GM21367 (cell line): Measurements from ENCODE around the gene TCF4.
"Not testable (repeated sequence)": the region's sequence is repeated elsewhere in the genome, so short reads cannot be mapped to it uniquely, and the experiment has no call there.

Source experiments
- ATAC-seq: cut with Tn5 transposase; IDR thresholded peaks from one replicate; pipeline ENCODE4 v1.9.1; 2021; ENCODE audit not compliant: unreplicated experiment

Gene TCF4

GRCh38 chr18:55479656-55480420 is 108.2 kb downstream of the TCF4 start:
- no peak for ATAC-seq

DNA sequence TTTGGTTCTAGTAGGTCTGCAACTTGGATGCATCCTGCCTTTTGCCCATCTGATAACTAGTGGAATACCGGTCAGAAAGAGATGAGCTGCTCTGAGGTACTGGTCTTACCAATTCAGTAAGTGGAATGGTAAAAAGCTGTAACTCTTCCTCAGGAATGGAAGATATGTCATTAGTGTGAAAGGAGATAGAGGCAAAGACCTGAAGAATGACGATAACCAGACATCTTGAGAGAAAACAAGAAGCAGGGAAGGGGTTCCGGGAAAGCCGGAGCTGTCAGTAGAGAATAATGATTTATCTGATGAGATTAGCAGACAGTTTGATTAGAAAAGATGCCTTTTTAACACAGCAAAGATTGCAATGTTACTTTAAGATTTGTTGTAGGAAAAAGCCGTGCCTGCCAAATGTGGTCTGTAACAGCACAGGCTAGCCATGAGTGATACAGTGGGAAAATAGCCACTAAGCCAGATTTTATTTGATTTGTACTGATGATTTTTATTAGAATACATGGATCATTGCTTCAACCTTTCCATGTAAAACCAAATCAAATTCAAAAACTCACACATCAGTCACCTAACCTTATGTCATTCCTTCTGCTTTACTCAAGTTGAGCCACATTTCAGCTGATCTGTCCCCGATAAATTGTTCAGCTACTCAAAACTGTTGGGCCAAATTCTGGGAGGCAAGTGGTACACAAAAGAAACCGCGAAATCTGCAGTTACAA is 110.0 kb downstream of the TCF4 start:
- ATAC-seq, result peak; percentile 25

GRCh38 chr18:55477499-55477859 is 110.5 kb downstream of the TCF4 start:
- peak; percentile 84 for ATAC-seq

DNA sequence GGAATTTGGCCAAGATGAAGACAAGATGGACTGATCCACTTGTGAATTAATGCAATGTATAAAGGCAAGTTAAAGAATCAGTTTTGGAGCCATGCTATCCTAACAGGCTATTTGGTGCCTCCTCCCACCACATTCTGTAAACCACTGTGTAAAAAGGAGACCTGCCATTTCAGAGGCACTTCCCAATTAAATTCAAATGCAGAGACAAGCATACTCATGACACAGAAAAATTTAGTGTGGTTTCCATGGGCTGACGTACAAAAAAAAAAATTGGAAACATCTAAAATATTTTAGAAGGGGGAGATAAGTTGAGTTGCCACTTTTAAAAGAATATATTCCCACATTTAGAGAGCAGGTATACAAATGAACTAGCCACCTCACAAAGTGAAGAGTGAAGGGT is 112.1 kb downstream of the TCF4 start:
- ATAC-seq, result no peak

DNA sequence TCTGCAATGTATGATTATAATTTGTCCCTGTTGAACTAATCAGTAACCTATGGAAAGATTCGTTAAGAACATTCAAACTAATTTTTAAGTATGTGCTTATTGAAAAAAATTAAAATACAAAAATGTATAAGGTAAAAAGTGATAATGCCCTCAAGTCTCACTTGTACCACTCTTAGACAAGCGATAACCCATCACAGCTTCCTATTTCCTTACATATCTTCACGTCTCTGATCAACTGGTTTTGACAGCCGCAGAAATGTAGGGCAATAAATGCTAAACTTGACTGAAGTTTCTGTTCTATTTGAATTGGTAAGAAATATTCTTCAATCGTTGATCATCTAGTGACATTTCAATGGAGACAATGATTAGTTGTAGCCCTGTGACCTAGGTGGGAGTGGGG is 112.5 kb downstream of the TCF4 start:
- no peak for ATAC-seq

- ATAC-seq, result no peak
Measured at GRCh38 chr18:55473560-55473959, 114.4 kb downstream of the TCF4 start.

GRCh38 chr18:55473058-55473457 is 114.9 kb downstream of the TCF4 start:
- ATAC-seq, result no peak

DNA sequence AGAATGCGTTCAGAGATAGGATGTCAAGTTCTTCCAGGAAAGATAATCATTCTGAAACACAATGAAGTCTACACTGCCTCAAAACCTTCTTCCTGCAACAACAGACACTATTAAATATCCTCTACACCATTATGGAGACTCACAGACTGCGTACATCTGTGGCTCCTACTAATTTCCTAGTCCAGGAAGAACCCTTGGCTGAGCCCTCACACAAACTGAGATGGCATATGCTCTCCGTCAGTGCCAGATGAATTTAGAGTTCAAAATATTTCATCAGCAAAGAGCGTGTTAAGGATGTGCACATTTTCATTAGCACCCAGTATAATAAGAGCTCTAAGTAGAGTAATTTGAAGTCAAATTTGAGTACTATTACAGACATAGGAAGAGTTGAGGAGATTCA is 117.2 kb downstream of the TCF4 start:
- no peak for ATAC-seq

- ATAC-seq, result not testable (repeated sequence)
Measured at GRCh38 chr18:55469134-55469533, 118.9 kb downstream of the TCF4 start.

DNA sequence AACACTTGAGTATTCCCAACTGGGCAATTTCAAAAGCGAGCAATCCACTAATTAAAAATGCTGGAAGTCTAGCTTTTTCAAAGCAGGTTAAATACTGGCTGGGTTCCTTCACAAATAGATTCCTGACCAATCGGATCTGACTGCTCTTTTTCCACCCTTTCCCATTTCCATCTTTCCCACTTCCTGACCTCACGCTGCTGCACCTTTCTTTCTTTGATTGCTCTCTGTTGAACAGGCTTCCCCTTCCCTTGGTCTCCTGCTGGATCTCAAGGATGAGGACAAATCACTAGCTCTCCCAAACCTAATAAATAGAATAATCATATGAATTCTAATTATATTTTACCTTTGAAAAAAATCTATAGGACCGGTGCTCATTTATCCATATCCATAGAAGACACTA is 121.2 kb downstream of the TCF4 start:
- no peak for ATAC-seq

GRCh38 chr18:55465313-55465712 is 122.7 kb downstream of the TCF4 start:
- ATAC-seq, result no peak

DNA sequence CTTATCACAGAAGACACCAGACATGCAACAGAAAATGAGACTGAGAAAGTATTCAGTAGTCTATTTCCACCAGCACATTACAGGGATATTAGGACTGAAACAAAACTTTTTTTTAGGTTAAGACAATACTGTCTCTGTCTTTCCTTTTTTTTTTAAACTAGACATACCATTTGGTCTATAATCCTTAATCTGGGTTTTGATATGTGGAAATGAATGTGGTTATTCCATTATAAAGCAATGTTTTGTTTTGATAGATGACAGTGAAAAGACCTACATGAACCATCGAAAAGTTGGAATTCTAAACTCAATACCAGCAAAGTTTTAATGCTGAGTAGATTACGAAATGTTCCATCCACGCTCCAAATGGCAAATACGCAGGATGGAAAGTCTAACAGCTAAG is 123.4 kb downstream of the TCF4 start:
- no peak for ATAC-seq

DNA sequence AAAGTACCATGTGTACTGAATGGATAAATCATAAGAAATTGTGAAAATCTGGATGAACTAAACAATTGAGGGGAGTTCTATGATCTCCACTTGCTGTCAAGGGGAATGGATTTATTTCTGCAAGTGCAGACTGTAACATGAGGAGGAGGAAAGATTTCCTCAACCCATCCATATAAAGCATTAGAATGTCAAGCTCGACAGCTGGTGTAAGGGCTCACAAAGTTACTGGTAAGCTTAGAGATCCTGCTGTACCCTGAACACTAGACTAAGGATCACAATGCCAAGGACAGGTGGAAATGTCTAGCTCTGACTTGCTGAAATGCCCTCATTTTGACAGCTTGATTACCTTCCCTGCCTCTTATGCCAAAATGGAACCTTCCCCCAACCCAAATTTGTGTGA is 125.3 kb downstream of the TCF4 start:
- ATAC-seq, result no peak

DNA sequence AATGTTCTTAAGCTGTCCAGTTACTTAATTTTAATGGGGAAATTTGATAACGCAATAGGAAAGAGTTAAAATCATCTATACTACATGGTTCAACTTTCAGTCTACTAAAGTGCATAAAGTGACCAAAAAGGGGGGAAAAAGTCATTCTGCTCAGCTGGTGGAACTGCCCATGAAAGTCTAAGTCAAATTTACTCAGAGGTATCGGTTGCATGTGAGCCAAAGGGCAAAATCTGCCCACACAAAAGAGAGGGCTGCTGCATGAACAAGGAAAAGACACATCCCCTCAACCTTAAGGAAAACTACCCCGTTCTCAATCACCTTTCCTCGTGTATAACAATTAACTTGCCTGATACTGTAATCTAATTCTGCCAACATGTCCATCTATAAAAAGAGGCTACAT is 126.1 kb downstream of the TCF4 start:
- no peak for ATAC-seq

- no peak for ATAC-seq
Measured at GRCh38 chr18:55458456-55459203, 129.4 kb downstream of the TCF4 start.

DNA sequence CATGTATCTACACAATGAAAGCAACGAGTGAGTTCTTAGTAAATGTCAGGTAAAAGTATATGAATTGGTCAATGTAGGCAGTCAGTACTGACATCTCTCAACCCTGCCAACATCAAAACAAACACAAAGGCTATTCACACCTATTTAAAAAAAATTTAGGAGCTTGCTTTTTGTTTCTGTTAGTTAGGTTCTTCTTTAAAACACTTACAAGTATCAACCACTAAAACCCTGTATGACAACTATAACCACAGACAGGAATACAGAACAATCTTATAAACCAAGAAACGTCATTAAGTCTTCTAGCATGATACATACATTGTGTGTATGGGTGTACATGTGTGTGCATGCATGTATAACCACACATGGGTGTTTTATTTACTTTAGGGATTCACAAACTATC is 131.0 kb downstream of the TCF4 start:
- no peak for ATAC-seq

GRCh38 chr18:55455938-55456337 is 132.1 kb downstream of the TCF4 start:
- no peak for ATAC-seq

- no peak for ATAC-seq
Measured at GRCh38 chr18:55453186-55453585, 134.8 kb downstream of the TCF4 start.

DNA sequence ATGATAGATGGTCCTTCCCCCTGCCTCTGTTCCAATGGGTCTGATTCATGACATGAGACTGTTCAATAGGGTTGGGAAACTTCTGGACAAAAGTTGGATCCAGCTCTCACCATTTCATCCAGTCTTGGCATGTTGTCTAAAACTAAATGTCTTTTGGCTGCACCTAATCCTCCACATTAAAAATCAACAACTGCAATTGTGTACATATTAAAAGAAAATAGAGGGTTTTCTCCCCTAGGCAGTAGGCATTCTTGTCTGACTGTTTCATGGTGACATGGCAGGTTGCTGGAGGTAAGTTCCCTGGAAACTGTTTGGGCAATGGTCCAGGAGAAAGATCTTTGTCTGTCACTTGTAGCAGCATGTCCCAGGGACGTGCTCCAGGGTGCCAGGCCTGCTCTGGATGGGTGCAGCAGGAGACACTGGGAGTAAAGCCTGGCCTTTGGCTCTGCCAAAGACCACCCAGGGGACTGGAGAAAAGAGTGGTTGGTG is 135.8 kb downstream of the TCF4 start:
- no peak for ATAC-seq

GRCh38 chr18:55449412-55450140 is 138.4 kb downstream of the TCF4 start:
- no peak for ATAC-seq

GRCh38 chr18:55448420-55448819 is 139.6 kb downstream of the TCF4 start:
- ATAC-seq, result no peak
